Natural killer cell (primary cell): ENCODE results near the gene ELP4. TPM values are rescaled to one million over a fixed set of nuclear protein-coding genes. Genes with fewer than 3 reads are reported as not detected.

ENCODE experiments used
- ATAC-seq, 3 donors: fragments of 150-1000 bp in 2 of 3; fragments of 200-7000 bp in 1 of 3; cut with Tn5 transposase; 1 replicate in 1 of 3; 2 replicates in 2 of 3; pipeline ENCODE4 v1.10.0; 2021; ENCODE audit warnings: mild to moderate bottlenecking in 2 of 3, moderate library complexity in 2 of 3
- DNase-seq, 2 donors: peaks; one replicate each; pipeline versions ENCODE4 v3.0.0 to v3.0.0-alpha.2; 2013 to 2021; ENCODE audit warnings: mixed read lengths in 1 of 2
- H3K27ac ChIP-seq: one replicate; pipeline ENCODE4 v1.5.1; 2013; ENCODE audit warnings: mild to moderate bottlenecking, low read length
- H3K27me3 ChIP-seq: one replicate; pipeline ENCODE4 v1.6.1; 2013; ENCODE audit warnings: low read length; ENCODE audit not compliant: control insufficient read depth, insufficient read depth
- H3K36me3 ChIP-seq: one replicate; pipeline ENCODE4 v1.6.1; 2013; ENCODE audit warnings: low read length; ENCODE audit not compliant: control insufficient read depth, insufficient read depth
- H3K4me1 ChIP-seq: one replicate; pipeline ENCODE4 v1.6.1; 2013; ENCODE audit warnings: low read length; ENCODE audit not compliant: control insufficient read depth, insufficient read depth
- H3K4me3 ChIP-seq: one replicate; pipeline ENCODE4 v1.5.1; 2013; ENCODE audit warnings: low read length
- H3K9me3 ChIP-seq: one replicate; pipeline ENCODE4 v1.6.1; 2013; ENCODE audit warnings: low read length; ENCODE audit not compliant: control insufficient read depth, insufficient read depth
- H3K27ac Mint-ChIP-seq, 2 donors: one replicate each; pipeline ENCODE4 v1.8.0; 2022; ENCODE audit warnings: mild to moderate bottlenecking in 2 of 2, mixed read lengths in 2 of 2, moderate library complexity in 1 of 2
- H3K27me3 Mint-ChIP-seq, 2 donors: one replicate each; pipeline ENCODE4 v1.8.0; 2022; ENCODE audit warnings: low read depth in 2 of 2, mixed read lengths in 2 of 2
- H3K36me3 Mint-ChIP-seq: one replicate; pipeline ENCODE4 v1.8.0; 2022; ENCODE audit warnings: mixed read lengths
- H3K4me1 Mint-ChIP-seq, 2 donors: one replicate each; pipeline ENCODE4 v1.8.0; 2022; ENCODE audit warnings: mixed read lengths in 2 of 2
- H3K4me3 Mint-ChIP-seq: one replicate; pipeline ENCODE4 v1.8.0; 2022; ENCODE audit warnings: mild to moderate bottlenecking, moderate library complexity, mixed read lengths
- H3K9me3 Mint-ChIP-seq, 2 donors: one replicate each; pipeline ENCODE4 v1.8.0; 2022; ENCODE audit warnings: mixed read lengths in 2 of 2
- WGBS: methylation state at CpG from one replicate; pipeline ENCODE4 v1.1.7; 2013; ENCODE audit warnings: missing lambda C conversion rate; ENCODE audit not compliant: insufficient coverage; 5-methylcytosine and 5-hydroxymethylcytosine counted together
- intact Hi-C: fragments of 100-400 bp; cut with micrococcal nuclease; formaldehyde crosslinking; loops from one replicate; pipeline ENCODE4 v1.14.2; 2022
- total RNA-seq, 4 donors: library from RNA; stranded (reverse); fragments of 120-200 nt in 1 of 4; gene quantifications; one replicate each; pipeline versions ENCODE4 v1.2.3 to v1.2.4, GENCODE V29; 2013 to 2022
- TF ChIP-seq, protein P1 (sequence below): fragments of 200-600 bp; IDR thresholded peaks from one replicate; pipeline ENCODE4 v1.8.0; 2022; ENCODE audit warnings: antibody characterized with exemption

Gene ELP4
- total RNA-seq, 3 donors from 2014 or later (not counting 1 experiment from before 2014, with no cell fraction given), result 22.8 to 29.6 (median 23.4) TPM

DNA sequence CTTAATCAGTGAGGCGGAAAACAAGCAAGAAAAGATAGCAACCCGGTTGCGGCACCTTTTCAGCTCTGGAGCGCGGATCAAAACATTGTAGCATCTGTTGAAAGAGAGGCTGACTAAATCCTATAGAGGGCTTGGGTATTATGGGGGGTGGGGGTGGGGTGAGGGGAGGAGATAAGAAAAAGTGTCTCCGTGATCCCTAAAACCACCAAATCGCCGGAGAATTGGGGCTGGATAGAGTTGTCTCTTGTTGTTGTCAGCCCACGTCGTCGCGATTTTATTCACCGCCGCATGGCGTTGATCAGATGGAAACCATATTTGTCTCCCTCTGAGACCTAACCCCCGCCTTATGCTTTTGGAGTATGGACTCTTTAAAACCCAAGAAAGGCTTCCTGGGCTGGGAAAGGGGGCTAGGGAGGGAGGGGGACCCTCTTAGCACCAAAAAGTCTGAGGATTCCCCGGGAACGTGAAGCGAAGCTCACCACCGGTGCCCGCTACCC, 288.5 kb downstream of the ELP4 start:
- Mint-ChIP-seq H3K9me3 (peaks cover 3 to 5% of the 10 kb centered on the region in 2 donors), H3K27ac (no peak overlapping the region), H3K27me3 (peaks cover 75 to 88% of the 10 kb centered on the region in 2 donors), H3K36me3 (peaks cover 35% of the 10 kb centered on the region), H3K4me3 (no peak overlapping the region), H3K4me1 (peaks cover 7 to 27% of the 10 kb centered on the region in 2 donors)
- no peak overlapping the region for H3K27ac ChIP-seq
- ATAC-seq (no peak), DNase-seq (no peak)
- peaks cover 7% of the 10 kb centered on the region for H3K9me3 ChIP-seq
- 12% methylated on average over 21 of the region's 21 CpGs for WGBS
- H3K36me3 ChIP-seq, result no peaks in the 10 kb centered on the region
- peaks cover 37% of the 10 kb centered on the region for H3K27me3 ChIP-seq
- intact Hi-C loops, result no loop called here
- H3K4me3 ChIP-seq, result no peak overlapping the region
- peaks cover 10% of the 10 kb centered on the region for H3K4me1 ChIP-seq
- TF ChIP-seq, protein P1, sequence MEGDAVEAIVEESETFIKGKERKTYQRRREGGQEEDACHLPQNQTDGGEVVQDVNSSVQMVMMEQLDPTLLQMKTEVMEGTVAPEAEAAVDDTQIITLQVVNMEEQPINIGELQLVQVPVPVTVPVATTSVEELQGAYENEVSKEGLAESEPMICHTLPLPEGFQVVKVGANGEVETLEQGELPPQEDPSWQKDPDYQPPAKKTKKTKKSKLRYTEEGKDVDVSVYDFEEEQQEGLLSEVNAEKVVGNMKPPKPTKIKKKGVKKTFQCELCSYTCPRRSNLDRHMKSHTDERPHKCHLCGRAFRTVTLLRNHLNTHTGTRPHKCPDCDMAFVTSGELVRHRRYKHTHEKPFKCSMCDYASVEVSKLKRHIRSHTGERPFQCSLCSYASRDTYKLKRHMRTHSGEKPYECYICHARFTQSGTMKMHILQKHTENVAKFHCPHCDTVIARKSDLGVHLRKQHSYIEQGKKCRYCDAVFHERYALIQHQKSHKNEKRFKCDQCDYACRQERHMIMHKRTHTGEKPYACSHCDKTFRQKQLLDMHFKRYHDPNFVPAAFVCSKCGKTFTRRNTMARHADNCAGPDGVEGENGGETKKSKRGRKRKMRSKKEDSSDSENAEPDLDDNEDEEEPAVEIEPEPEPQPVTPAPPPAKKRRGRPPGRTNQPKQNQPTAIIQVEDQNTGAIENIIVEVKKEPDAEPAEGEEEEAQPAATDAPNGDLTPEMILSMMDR, result no peak

DNA sequence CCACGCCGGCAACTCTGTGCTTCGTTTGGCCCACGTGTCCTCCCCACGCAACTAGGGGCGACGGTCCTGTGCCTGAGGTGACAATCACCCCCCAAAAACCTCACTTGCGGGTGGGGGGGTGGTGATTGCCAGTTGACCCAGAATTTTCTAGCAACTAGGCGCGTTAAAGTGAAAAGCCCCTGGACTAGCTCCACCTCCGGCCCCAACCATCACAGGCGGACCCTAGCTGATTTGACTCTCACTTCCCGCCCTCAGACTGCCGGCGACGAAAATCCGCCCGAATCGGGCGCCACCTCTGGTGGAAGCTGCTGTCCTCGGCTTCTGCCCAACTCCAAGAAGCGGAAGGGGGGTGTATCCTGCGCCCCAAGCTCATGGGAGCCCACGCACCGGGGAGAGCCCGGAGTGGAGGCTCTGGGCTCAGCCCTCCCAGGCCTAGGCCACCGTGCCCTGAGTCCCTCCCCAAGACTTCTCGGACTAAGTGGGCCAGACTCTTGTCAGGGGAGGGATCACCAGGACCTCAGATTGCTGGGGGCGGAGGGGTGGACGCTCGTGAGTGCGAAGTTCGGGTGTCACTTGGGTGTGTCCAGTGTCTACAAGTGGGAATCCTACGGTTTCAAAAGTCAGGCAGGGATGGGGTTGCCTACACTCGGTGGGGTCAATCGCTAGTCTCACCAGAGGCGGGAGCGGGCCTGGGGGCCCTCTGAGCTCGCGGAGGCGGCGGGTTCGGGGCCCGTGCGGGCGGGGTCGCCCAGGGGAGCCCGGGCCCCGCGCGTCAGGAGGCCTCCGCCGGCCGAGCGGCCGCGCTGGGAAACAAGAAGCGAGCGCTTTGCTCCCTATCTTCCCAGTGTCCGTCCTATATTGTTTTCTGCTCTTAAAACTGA, 289.2 kb downstream of the ELP4 start:
- no peak overlapping the region for H3K27ac ChIP-seq

DNA sequence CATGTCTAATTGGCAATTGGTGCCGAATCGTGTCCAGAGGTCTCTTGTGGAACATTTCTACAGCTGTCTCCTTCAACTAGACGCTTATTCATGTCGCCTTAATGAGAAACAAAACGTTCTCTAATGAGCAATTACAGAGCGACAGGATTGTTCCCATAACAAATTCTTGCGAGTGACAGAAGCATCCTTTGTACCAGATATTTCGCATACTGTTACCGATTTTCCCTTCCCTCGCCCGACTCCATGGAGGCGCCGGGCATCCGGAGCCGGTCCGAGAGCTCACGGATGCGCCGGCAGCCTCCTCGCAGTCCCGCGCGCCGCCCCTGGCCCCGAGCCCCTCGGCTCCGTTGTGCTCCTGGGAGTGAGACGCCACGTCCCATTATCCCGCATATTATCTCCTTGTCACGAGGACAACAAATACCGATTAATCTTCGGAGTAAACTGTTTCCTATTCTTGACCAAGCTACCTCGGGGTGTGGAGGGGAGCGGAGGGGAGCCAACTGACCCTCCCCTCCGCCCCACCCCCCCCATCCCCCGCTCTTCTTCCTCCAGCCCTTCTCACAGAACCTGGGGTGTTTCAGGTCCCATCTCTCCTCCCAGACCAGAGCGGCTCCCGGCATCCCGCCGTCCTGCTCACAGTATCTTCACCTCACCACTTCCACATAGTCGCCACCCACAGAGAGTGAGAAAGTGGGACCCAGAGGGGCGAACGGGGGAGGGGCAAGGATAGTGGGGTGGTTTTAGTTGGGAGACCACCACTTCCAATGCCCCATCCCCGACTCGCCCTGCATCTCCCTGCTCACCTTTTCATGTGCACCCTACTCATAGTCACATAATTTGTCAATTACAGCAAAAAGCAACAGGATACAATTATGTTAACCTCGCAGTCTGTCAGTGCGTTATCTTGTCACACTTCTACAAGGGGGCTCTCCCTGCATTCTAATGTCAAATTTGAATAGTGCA, 290.1 kb downstream of the ELP4 start:
- Mint-ChIP-seq H3K27ac (no peak overlapping the region), H3K36me3 (peaks cover 46% of the 10 kb centered on the region), H3K27me3 (peaks cover 82 to 90% of the 10 kb centered on the region in 2 donors), H3K4me3 (no peak overlapping the region), H3K4me1 (peaks cover 23 to 43% of the 10 kb centered on the region in 2 donors), H3K9me3 (peaks cover 3 to 5% of the 10 kb centered on the region in 2 donors)
- no peak overlapping the region for H3K27ac ChIP-seq
- no peak overlapping the region for H3K4me3 ChIP-seq
- H3K27me3 ChIP-seq, result peaks cover 53% of the 10 kb centered on the region
- ATAC-seq (no peak), DNase-seq (no peak)
- H3K36me3 ChIP-seq, result no peaks in the 10 kb centered on the region
- intact Hi-C loops, result no loop called here
- WGBS, result 9% methylated on average over 36 of the region's 48 CpGs
- peaks cover 26% of the 10 kb centered on the region for H3K4me1 ChIP-seq
- TF ChIP-seq, protein P1, result no peak
- peaks cover 13% of the 10 kb centered on the region for H3K9me3 ChIP-seq

More for the DNA sequence above, 289.2 kb downstream of the ELP4 start:
- no peak for DNase-seq
- intact Hi-C loops, result no loop called here
- Mint-ChIP-seq H3K9me3 (peaks cover 3 to 5% of the 10 kb centered on the region in 2 donors), H3K27me3 (peaks cover 78 to 90% of the 10 kb centered on the region in 2 donors), H3K4me3 (no peak overlapping the region), H3K27ac (no peak overlapping the region), H3K36me3 (peaks cover 42% of the 10 kb centered on the region), H3K4me1 (peaks cover 14 to 34% of the 10 kb centered on the region in 2 donors)
- TF ChIP-seq, protein P1, result no peak
- H3K9me3 ChIP-seq, result peaks cover 7% of the 10 kb centered on the region
- H3K4me1 ChIP-seq, result peaks cover 16% of the 10 kb centered on the region
- peaks cover 44% of the 10 kb centered on the region for H3K27me3 ChIP-seq
- peak in 1 of 3 donors; percentile 25 for ATAC-seq
- 5% methylated on average over 52 of the region's 60 CpGs for WGBS
- H3K4me3 ChIP-seq, result no peak overlapping the region
- no peaks in the 10 kb centered on the region for H3K36me3 ChIP-seq
